Right atrium auricular region (tissue), 2 donors: ENCODE data around the gene SEMA4B. TPM values are rescaled to one million over a fixed set of nuclear protein-coding genes. Genes with fewer than 3 reads are reported as not detected.

Experiments
- DNase-seq: peaks from one replicate; pipeline ENCODE4 v3.0.0-alpha.2; 2019; ENCODE audit warnings: low spot score
- H3K27ac ChIP-seq, 2 donors: fragments of 200-600 bp; sonication (generic); 1 replicate in 1 of 2; 2 replicates in 1 of 2; pipeline ENCODE4 v1.5.1; 2016 to 2019
- H3K27me3 ChIP-seq, 2 donors: fragments of 200-600 bp; sonication (generic); one replicate each; pipeline versions ENCODE4 v1.5.1 to v1.6.0; 2017 to 2019
- H3K36me3 ChIP-seq: fragments of 200-600 bp; sonication (generic); one replicate; pipeline ENCODE4 v1.5.1; 2016
- H3K4me1 ChIP-seq, 2 donors: fragments of 200-600 bp; sonication (generic); one replicate each; pipeline versions ENCODE4 v1.5.1 to v1.6.0; 2017 to 2019
- H3K4me3 ChIP-seq, 2 donors: fragments of 200-600 bp; sonication (generic); 1 replicate in 1 of 2; 2 replicates in 1 of 2; pipeline ENCODE4 v1.5.1; 2017 to 2019; ENCODE audit warnings: mild to moderate bottlenecking in 1 of 2, moderate library complexity in 1 of 2
- H3K9me3 ChIP-seq, 2 donors: fragments of 200-600 bp; sonication (generic); one replicate each; pipeline ENCODE4 v1.5.1; 2019
- total RNA-seq, 2 donors: library from RNA; depleted of rRNA; stranded (reverse); fragments of >200 nt; gene quantifications; one replicate each; pipeline ENCODE4 v1.1.0, GENCODE V29; 2016
- TF ChIP-seq, protein P1 (sequence below), 2 donors: fragments of 200-600 bp; sonication (generic); IDR thresholded peaks; one replicate each; pipeline ENCODE4 v1.5.1; 2019; ENCODE audit warnings: antibody characterized with exemption in 2 of 2

Gene SEMA4B
- total RNA-seq, 2 donors from 2014 or later: 22.1 to 31.6 TPM

DNA sequence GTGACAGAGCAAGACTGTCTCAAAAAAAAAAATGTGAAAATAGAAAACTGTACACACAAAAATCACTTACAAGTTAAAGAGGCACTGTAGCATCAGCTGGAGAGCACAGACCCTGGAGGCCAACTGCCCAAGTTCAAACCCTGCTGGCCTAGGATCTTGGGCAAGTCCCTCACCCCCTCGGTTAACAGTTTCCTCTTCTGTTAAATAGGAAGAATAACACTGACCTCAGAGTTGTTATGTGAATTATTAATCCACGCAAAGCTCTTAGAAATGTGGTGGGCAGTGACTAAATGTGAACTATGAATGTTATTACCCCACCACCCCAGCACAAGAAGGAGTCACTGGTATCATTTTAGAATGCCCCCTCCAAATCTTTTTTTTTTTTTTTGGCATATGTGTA lies 21.4 kb downstream of the SEMA4B start:
- peaks cover 0 to 12% of the 10 kb centered on the region in 2 donors for H3K4me1 ChIP-seq
- no peak for DNase-seq
- no peaks in the 10 kb centered on the region for H3K27me3 ChIP-seq
- H3K4me3 ChIP-seq: no peak overlapping the region
- TF ChIP-seq, protein P1, sequence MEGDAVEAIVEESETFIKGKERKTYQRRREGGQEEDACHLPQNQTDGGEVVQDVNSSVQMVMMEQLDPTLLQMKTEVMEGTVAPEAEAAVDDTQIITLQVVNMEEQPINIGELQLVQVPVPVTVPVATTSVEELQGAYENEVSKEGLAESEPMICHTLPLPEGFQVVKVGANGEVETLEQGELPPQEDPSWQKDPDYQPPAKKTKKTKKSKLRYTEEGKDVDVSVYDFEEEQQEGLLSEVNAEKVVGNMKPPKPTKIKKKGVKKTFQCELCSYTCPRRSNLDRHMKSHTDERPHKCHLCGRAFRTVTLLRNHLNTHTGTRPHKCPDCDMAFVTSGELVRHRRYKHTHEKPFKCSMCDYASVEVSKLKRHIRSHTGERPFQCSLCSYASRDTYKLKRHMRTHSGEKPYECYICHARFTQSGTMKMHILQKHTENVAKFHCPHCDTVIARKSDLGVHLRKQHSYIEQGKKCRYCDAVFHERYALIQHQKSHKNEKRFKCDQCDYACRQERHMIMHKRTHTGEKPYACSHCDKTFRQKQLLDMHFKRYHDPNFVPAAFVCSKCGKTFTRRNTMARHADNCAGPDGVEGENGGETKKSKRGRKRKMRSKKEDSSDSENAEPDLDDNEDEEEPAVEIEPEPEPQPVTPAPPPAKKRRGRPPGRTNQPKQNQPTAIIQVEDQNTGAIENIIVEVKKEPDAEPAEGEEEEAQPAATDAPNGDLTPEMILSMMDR (IDR thresholded peaks at IDR 0.05): no peak
- no peak overlapping the region for H3K27ac ChIP-seq
- peaks cover 61% of the 10 kb centered on the region for H3K36me3 ChIP-seq
- H3K9me3 ChIP-seq: no peaks in the 10 kb centered on the region

DNA sequence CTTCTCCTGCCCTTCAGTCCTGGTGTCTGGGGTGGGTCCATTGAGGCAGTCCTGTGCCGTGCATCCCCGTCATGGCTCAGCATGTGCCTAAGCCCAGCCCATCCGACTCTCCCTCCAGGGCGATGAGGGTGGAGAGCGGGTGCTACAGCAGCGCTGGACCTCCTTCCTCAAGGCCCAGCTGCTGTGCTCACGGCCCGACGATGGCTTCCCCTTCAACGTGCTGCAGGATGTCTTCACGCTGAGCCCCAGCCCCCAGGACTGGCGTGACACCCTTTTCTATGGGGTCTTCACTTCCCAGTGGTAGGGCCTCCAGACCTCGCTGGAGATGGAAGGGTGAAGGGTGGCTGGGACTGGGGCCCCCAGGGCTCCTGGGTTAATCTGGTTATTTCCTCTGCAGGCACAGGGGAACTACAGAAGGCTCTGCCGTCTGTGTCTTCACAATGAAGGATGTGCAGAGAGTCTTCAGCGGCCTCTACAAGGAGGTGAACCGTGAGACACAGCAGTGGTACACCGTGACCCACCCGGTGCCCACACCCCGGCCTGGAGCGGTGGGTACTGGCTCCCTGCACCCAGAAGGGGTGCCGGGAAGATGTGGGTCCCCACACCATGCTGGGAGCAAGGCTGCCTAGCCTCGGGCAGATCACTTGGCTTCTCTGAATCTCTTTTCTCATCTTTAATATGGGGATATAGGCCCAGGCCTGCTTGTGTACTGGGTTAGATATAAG lies 22.5 kb downstream of the SEMA4B start:
- peaks cover 65% of the 10 kb centered on the region for H3K36me3 ChIP-seq
- no peaks in the 10 kb centered on the region for H3K27me3 ChIP-seq
- no peaks in the 10 kb centered on the region for H3K9me3 ChIP-seq
- H3K27ac ChIP-seq: no peak overlapping the region
- no peak for DNase-seq
- TF ChIP-seq, protein P1 (IDR thresholded peaks at IDR 0.05): no peak
- peaks cover 0 to 12% of the 10 kb centered on the region in 2 donors for H3K4me1 ChIP-seq
- H3K4me3 ChIP-seq: no peak overlapping the region

DNA sequence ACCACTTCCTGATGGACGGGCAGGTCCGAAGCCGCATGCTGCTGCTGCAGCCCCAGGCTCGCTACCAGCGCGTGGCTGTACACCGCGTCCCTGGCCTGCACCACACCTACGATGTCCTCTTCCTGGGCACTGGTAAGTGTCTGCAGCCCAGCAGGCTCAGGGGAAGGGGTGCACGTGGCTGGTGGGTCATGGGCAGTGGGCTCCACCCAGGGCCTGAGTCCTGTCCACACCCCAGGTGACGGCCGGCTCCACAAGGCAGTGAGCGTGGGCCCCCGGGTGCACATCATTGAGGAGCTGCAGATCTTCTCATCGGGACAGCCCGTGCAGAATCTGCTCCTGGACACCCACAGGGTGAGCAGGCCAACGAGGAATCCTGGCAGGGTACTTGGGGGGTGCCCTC lies 23.9 kb downstream of the SEMA4B start:
- no peak overlapping the region for H3K4me3 ChIP-seq
- TF ChIP-seq, protein P1 (IDR thresholded peaks at IDR 0.05): no peak
- no peak overlapping the region for H3K27ac ChIP-seq
- peaks cover 80% of the 10 kb centered on the region for H3K36me3 ChIP-seq
- H3K4me1 ChIP-seq: peaks cover 0 to 25% of the 10 kb centered on the region in 2 donors
- no peaks in the 10 kb centered on the region for H3K9me3 ChIP-seq
- no peak for DNase-seq
- no peaks in the 10 kb centered on the region for H3K27me3 ChIP-seq

DNA sequence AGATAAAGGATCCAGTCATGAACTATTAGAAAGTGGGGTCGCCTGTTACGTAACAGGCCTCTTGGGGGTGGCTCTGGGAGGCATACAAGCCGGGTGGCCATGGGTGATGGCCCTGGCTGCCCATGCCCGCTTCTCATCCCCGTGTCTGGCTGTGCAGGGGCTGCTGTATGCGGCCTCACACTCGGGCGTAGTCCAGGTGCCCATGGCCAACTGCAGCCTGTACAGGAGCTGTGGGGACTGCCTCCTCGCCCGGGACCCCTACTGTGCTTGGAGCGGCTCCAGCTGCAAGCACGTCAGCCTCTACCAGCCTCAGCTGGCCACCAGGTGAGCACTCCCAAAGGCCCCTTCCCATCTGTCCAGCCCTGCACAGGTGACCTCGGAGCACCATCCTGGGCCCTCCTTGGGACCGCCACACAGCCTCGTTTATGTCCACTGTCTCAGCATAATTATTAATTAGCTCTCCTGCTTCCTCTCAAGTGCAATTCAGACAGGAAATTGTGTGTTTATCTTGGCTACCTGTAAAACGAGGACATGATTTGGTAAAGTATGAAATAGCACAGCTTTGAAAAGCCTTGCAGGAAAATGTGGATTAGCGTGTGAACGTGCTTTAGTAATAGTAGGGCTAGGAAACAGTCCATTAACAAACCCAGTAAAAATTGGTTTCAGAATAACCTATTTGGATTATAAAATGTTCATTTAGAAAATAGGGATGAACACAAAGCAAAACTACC lies 24.5 kb downstream of the SEMA4B start:
- Histone ChIP-seq H3K9me3 (no peaks in the 10 kb centered on the region), H3K4me3 (no peak overlapping the region), H3K27ac (no peak overlapping the region), H3K27me3 (no peaks in the 10 kb centered on the region), H3K36me3 (peaks cover 85% of the 10 kb centered on the region), H3K4me1 (peaks cover 0 to 29% of the 10 kb centered on the region in 2 donors)
- DNase-seq: no peak
- TF ChIP-seq, protein P1 (IDR thresholded peaks at IDR 0.05): no peak

DNA sequence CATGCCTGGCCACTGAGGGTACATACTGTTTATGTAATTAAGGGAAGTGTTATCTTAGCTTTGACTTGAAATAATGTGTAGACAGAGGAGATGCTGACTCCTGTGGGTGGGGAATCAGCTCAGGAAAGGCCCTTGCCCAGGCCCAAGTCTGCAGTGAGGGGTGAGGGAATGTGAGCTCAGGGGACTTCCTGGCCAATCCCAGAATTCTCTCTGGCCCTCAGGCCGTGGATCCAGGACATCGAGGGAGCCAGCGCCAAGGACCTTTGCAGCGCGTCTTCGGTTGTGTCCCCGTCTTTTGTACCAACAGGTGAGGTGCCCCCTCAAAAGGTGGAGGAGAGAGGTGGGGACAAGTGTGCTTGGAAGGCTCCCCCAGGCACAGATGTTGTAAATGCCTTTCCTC lies 26.2 kb downstream of the SEMA4B start:
- Histone ChIP-seq H3K4me1 (peaks cover 0 to 35% of the 10 kb centered on the region in 2 donors), H3K9me3 (no peaks in the 10 kb centered on the region), H3K4me3 (no peak overlapping the region), H3K27ac (no peak overlapping the region), H3K27me3 (no peaks in the 10 kb centered on the region), H3K36me3 (peaks cover 78% of the 10 kb centered on the region)
- TF ChIP-seq, protein P1 (IDR thresholded peaks at IDR 0.05): no peak
- DNase-seq: no peak
